Measurements from ENCODE around the gene MRTFB.

MRTFB gene

GRCh38 chr16:14063618-14064581, 7.2 kb upstream of the MRTFB start:
- no peak for TF ChIP-seq CTCF (conservative IDR thresholded peaks at IDR 0.05; ENCODE audit: low read length)
- H3K4me3 ChIP-seq (ENCODE audit: low read length), result no peak overlapping the region
- DNase-seq (ENCODE audit: low read depth), result no peak

DNA sequence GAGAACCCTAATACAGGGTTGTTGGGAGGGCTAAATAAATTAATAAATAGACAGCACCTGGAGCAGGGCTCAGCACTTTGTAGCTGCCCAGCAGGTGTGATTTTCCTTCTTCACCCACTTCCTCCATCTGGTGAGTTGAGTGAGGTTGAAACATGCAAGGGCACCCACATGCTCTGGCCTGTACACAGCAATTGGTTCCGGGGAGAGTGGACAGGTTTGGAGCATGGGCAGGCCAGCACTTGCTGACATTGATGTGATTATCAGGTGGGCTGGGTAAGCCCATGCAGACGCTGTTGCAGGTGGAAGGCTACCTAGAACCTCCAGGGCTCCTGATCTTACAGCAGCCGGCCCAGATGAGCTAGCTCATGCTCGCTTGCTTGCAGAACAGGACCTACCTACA, 1.3 kb upstream of the MRTFB start:
- DNase-seq (ENCODE audit: low read depth), result no peak
- no peak for TF ChIP-seq CTCF (conservative IDR thresholded peaks at IDR 0.05; ENCODE audit: low read length)
- no peak overlapping the region for H3K4me3 ChIP-seq (ENCODE audit: low read length)

DNA sequence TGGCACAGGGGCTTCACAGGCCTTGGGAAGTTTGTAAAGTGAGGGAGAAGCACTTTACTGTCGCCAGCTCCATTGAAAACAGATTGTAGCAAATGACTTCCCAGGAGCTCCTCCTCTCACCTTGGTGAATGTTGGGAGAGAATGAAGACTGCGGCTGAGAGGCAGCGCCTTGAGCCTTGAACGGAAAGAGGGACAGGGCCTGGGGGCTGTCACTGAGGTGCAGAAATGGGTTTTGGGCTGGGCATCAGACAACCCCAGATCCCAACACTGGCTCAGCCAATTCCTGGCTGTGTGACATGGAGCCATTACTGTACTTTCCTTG, 603 bp upstream of the MRTFB start:
- peak overlapping the region; percentile 75 for H3K4me3 ChIP-seq (ENCODE audit: low read length)
- DNase-seq (ENCODE audit: low read depth), result no peak
- TF ChIP-seq CTCF (conservative IDR thresholded peaks at IDR 0.05; ENCODE audit: low read length), result no peak

DNA sequence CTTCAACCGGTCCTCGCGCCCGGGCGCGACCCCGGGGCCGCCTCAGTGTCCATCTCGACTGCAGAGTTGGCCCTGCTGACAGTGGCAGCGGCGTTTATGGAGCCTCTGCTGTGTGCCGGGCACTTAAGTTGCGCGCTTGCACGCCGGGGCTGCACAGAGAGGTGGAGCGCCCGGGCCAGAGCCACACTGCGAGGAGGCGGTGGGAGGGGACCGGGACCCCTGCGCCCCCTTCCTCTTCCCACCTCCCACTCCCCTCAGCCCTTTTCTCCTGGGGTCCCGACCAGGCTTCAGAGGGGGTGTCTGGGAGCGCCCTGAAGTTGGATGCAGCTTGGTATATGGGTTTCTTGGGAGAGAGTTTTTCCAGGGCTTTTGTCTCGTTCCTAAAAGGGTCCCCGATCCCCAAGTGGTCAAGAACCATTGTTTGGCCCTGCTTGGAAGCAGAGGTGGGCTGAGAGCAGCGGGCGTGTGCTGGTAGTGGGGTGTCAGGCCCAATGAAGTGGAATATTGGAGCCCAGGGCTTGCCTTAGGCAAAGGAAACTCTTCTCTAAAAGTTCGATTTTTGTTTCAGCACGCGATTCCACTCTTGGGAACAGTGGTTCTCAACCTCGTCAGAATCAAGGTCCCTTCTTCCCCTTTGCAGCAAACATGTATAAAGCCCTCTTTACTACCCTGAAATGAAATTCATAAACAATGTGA, 605 bp downstream of the MRTFB start:
- H3K4me3 ChIP-seq (ENCODE audit: low read length), result peak overlapping the region; percentile 75
- TF ChIP-seq CTCF (conservative IDR thresholded peaks at IDR 0.05; ENCODE audit: low read length), result no peak
- DNase-seq (ENCODE audit: low read depth), result no peak

DNA sequence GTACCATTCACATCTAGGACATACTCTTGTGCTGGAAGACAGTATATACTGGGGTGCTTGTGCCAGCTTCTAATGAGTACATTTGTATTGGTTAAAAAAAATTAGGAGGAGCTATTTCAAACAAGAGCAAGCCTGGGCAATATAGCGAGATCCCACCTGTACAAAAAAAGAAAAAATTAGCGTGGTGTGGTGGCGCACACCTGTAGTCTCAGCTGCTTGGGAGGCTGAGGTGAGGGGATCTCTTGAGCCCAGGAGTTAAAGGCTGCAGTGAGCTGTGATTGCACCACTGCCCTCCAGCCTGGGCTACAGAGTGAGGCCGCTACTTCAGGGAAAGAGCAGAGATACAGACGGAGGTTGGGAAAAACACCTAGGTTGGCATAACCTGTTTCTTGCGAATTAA, 1.2 kb downstream of the MRTFB start:
- TF ChIP-seq CTCF (conservative IDR thresholded peaks at IDR 0.05; ENCODE audit: low read length), result no peak
- no peak for DNase-seq (ENCODE audit: low read depth)
- peak overlapping the region; percentile 75 for H3K4me3 ChIP-seq (ENCODE audit: low read length)

DNA sequence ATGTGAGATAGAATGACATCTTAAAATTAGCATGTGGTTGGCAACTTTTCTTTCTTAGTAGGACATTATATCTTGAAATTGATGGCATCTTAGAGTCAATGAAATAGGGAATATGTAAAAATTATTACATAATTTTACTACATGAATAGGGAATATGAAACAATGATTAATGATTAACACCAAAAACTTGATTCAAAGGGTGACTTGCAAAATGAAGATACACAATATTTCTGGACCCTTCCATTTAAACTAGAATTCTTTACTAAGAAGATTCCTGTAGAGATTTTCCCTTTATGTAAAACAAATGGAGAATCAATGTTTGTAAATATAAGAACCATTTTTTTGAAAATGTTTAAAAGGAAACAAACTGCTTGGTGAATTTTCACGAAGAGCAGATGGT, 3.4 kb downstream of the MRTFB start:
- no peak for DNase-seq (ENCODE audit: low read depth)
- H3K4me3 ChIP-seq (ENCODE audit: low read length), result no peak overlapping the region
- no peak for TF ChIP-seq CTCF (conservative IDR thresholded peaks at IDR 0.05; ENCODE audit: low read length)

DNA sequence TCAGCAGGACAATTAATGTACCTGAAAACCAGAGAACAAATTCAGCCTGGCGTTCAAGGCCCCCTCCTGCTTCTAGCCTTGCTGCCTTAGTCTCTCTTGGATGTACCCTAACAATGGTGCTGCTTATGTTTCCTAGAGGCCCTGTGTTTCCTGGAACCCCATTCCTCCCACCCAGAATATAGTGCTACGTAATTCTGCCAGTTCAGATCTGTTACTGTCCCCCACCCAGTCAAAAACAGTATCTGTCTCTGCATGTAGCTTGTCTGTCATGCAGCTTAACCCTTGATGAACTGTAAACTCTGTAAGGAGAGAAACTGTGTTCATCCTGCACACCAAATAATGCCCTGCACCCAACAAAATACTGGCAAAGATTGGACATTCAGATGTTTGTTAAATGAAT, 6.8 kb downstream of the MRTFB start:
- H3K4me3 ChIP-seq (ENCODE audit: low read length), result no peak overlapping the region
- TF ChIP-seq CTCF (conservative IDR thresholded peaks at IDR 0.05; ENCODE audit: low read length), result no peak
- DNase-seq (ENCODE audit: low read depth), result no peak
